Fibroblast of lung (primary cell): ENCODE measurements around the gene MAP2K2.

Source experiments
- CTCF ChIP-seq, 2 donors: IDR thresholded peaks in 1 of 2; conservative IDR thresholded peaks in 1 of 2; 1 replicate in 1 of 2; 2 replicates in 1 of 2; pipeline ENCODE4 v1.5.1; 2011 to 2012; ENCODE audit warnings: low read length in 2 of 2, control low read depth in 1 of 2, inconsistent platforms in 1 of 2, low read depth in 1 of 2, mild to moderate bottlenecking in 1 of 2
- EZH2 ChIP-seq: IDR thresholded peaks from 2 replicates; pipeline ENCODE4 v1.5.1; 2012; ENCODE audit warnings: low read length, control low read depth, mild to moderate bottlenecking; ENCODE audit errors: missing control alignments

GRCh38 chr19:4045597-4046361 lies 78.1 kb downstream of the MAP2K2 start:
- TF ChIP-seq CTCF (conservative IDR thresholded peaks at IDR 0.05 in 1 of 2, IDR thresholded peaks at IDR 0.05 in 1 of 2; ENCODE audit: low read depth in 1 of 2, low read length in 2 of 2), result no peak
- no peak for TF ChIP-seq EZH2
